Activated naive CD8-positive, alpha-beta T cell treated with anti-CD3 and anti-CD28 coated beads, Interleukin-2, amount 10 ng/mL, durations not matched to agents 7 days and 5 days (primary cell): Measurements from ENCODE around the gene SLC29A1. TPM values are rescaled to one million over a fixed set of nuclear protein-coding genes. Genes with fewer than 3 reads are reported as not detected.
"Not testable (repeated sequence)": the region's sequence is repeated elsewhere in the genome, so short reads cannot be mapped to it uniquely, and the experiment has no call there.

ENCODE experiments used
- ATAC-seq: fragments of 150-1000 bp; cut with Tn5 transposase; one replicate; pipeline ENCODE4 v1.10.0; 2021; ENCODE audit warnings: low read depth, moderate library complexity
- POLR2A ChIA-PET: fragments of 350-600 bp; sonication (Branson Sonifier 250); formaldehyde crosslinking; loops from one replicate; lab custom pipeline; 2021; ENCODE audit warnings: antibody characterized with exemption; lab: Charles Lee
- DNase-seq: peaks from one replicate; pipeline ENCODE4 v3.0.0; 2021
- H3K27ac Mint-ChIP-seq: one replicate; pipeline ENCODE4 v1.8.0; 2022; ENCODE audit warnings: mild to moderate bottlenecking, mixed read lengths
- H3K27me3 Mint-ChIP-seq: one replicate; pipeline ENCODE4 v1.8.0; 2022; ENCODE audit warnings: mild to moderate bottlenecking, moderate library complexity, mixed read lengths
- H3K36me3 Mint-ChIP-seq: one replicate; pipeline ENCODE4 v1.8.0; 2021; ENCODE audit warnings: mild to moderate bottlenecking, mixed read lengths
- H3K4me1 Mint-ChIP-seq: one replicate; pipeline ENCODE4 v1.8.0; 2021; ENCODE audit warnings: mixed read lengths
- H3K4me3 Mint-ChIP-seq: one replicate; pipeline ENCODE4 v1.8.0; 2022; ENCODE audit warnings: mild to moderate bottlenecking, moderate library complexity, mixed read lengths
- H3K9me3 Mint-ChIP-seq: one replicate; pipeline ENCODE4 v1.8.0; 2021; ENCODE audit warnings: mixed read lengths
- total RNA-seq, 2 experiments: library from RNA; stranded (reverse); gene quantifications; one replicate each; pipeline ENCODE4 v1.2.3, GENCODE V29; 2021

The SLC29A1 gene
- total RNA-seq: 10 to 100 TPM; 22.5 to 24.0 TPM

- peak; percentile 86 for DNase-seq
- Mint-ChIP-seq H3K9me3 (no peaks in the 10 kb centered on the region), H3K4me3 (peak within 1 kb of the TSS; percentile 83), H3K4me1 (peaks cover 40% of the 10 kb centered on the region), H3K36me3 (no peaks in the 10 kb centered on the region), H3K27ac (peak within 1 kb of the TSS; percentile 85), H3K27me3 (peaks cover 6% of the 10 kb centered on the region)
- POLR2A ChIA-PET: interaction anchor here (0.6 to 5.6 kb wide), 6 partner anchors 11 to 30 kb away, joined by 4 to 44 read pairs (median 6); partner anchors contain the start of gene HSP90AB1
- peak; percentile 79 for ATAC-seq
These were observed at the start of gene SLC29A1 for GRCh38 chr6:44223319-44224028. TSS of gene SLC29A1 (plus strand) at chr6:44223595. CDS start at chr6:44227314, 3,719 bp downstream.

- Mint-ChIP-seq H3K36me3 (no peaks in the 10 kb centered on the region), H3K4me3 (peak overlapping the region; percentile 74), H3K27me3 (peaks cover 21% of the 10 kb centered on the region), H3K9me3 (no peaks in the 10 kb centered on the region), H3K4me1 (peaks cover 16% of the 10 kb centered on the region), H3K27ac (no peak overlapping the region)
- ATAC-seq (no peak), DNase-seq (no peak)
- POLR2A ChIA-PET: interaction anchor here (1.6 to 2.2 kb wide), 2 partner anchors 71 to 80 kb away, joined by 5 to 16 read pairs; partner anchors contain the start of gene HSP90AB1
These were observed 47.1 kb upstream of the SLC29A1 start for GRCh38 chr6:44176130-44176761.

GRCh38 chr6:44176762-44177509 is 46.5 kb upstream of the SLC29A1 start:
- no peaks in the 10 kb centered on the region for H3K36me3 Mint-ChIP-seq
- H3K9me3 Mint-ChIP-seq: no peaks in the 10 kb centered on the region
- peaks cover 16% of the 10 kb centered on the region for H3K4me1 Mint-ChIP-seq
- peak overlapping the region; percentile 74 for H3K4me3 Mint-ChIP-seq
- peaks cover 20% of the 10 kb centered on the region for H3K27me3 Mint-ChIP-seq
- H3K27ac Mint-ChIP-seq: peak overlapping the region; percentile 73
- ATAC-seq (peak; percentile 61), DNase-seq (peak; percentile 63)
- POLR2A ChIA-PET: interaction anchor here (1.6 to 2.2 kb wide), 2 partner anchors 70 to 79 kb away, joined by 5 to 16 read pairs; partner anchors contain the start of gene HSP90AB1

GRCh38 chr6:44177691-44178423 is 45.5 kb upstream of the SLC29A1 start:
- Mint-ChIP-seq H3K4me3 (peak overlapping the region; percentile 74), H3K9me3 (no peaks in the 10 kb centered on the region), H3K27ac (no peak overlapping the region), H3K36me3 (no peaks in the 10 kb centered on the region), H3K4me1 (peaks cover 12% of the 10 kb centered on the region), H3K27me3 (peaks cover 14% of the 10 kb centered on the region)
- POLR2A ChIA-PET: interaction anchor here (0.6 to 2.2 kb wide), 3 partner anchors 43 to 79 kb away, joined by 4 to 16 read pairs (median 5); partner anchors contain the start of gene HSP90AB1
- ATAC-seq (no peak), DNase-seq (no peak)

- POLR2A ChIA-PET: interaction anchor here (0.6 kb wide), 1 partner anchor 781 kb away, joined by 6 read pairs; no protein-coding TSS in a partner anchor
- H3K4me3 Mint-ChIP-seq: no peak overlapping the region
- no peak for ATAC-seq
- DNase-seq: no peak
- H3K27me3 Mint-ChIP-seq: peaks cover 14% of the 10 kb centered on the region
- H3K9me3 Mint-ChIP-seq: no peaks in the 10 kb centered on the region
- H3K4me1 Mint-ChIP-seq: peaks cover 12% of the 10 kb centered on the region
- no peak overlapping the region for H3K27ac Mint-ChIP-seq
- H3K36me3 Mint-ChIP-seq: no peaks in the 10 kb centered on the region
These were observed 44.8 kb upstream of the SLC29A1 start for GRCh38 chr6:44178424-44179071.

GRCh38 chr6:44179072-44179536 is 44.3 kb upstream of the SLC29A1 start:
- ATAC-seq (no peak), DNase-seq (no peak)
- no peak overlapping the region for H3K27ac Mint-ChIP-seq
- H3K36me3 Mint-ChIP-seq: no peaks in the 10 kb centered on the region
- H3K4me3 Mint-ChIP-seq: no peak overlapping the region
- H3K27me3 Mint-ChIP-seq: peaks cover 14% of the 10 kb centered on the region
- no peaks in the 10 kb centered on the region for H3K9me3 Mint-ChIP-seq
- POLR2A ChIA-PET: interaction anchor here (0.6 kb wide), 1 partner anchor 782 kb away, joined by 6 read pairs; no protein-coding TSS in a partner anchor
- H3K4me1 Mint-ChIP-seq: peaks cover 12% of the 10 kb centered on the region

GRCh38 chr6:44179648-44180047 is 43.7 kb upstream of the SLC29A1 start:
- Mint-ChIP-seq H3K4me3 (no peak overlapping the region), H3K27me3 (peaks cover 11% of the 10 kb centered on the region), H3K4me1 (peaks cover 12% of the 10 kb centered on the region), H3K9me3 (no peaks in the 10 kb centered on the region), H3K36me3 (no peaks in the 10 kb centered on the region), H3K27ac (no peak overlapping the region)
- no peak for ATAC-seq
- DNase-seq: no peak
- POLR2A ChIA-PET: no interaction called here

GRCh38 chr6:44180406-44180805 is 43.0 kb upstream of the SLC29A1 start:
- DNase-seq (no peak), ATAC-seq (peak; percentile 9)
- Mint-ChIP-seq H3K4me3 (no peak overlapping the region), H3K36me3 (no peaks in the 10 kb centered on the region), H3K9me3 (no peaks in the 10 kb centered on the region), H3K4me1 (peaks cover 14% of the 10 kb centered on the region), H3K27ac (no peak overlapping the region), H3K27me3 (peaks cover 7% of the 10 kb centered on the region)
- POLR2A ChIA-PET: no interaction called here

- ATAC-seq: peak; percentile 10
- Mint-ChIP-seq H3K4me1 (peaks cover 17% of the 10 kb centered on the region), H3K4me3 (no peak overlapping the region), H3K27ac (no peak overlapping the region), H3K36me3 (no peaks in the 10 kb centered on the region), H3K9me3 (no peaks in the 10 kb centered on the region), H3K27me3 (peaks cover 7% of the 10 kb centered on the region)
- no peak for DNase-seq
- POLR2A ChIA-PET: no interaction called here
These were observed 42.5 kb upstream of the SLC29A1 start for GRCh38 chr6:44180886-44181285.

- H3K9me3 Mint-ChIP-seq, ATAC-seq, H3K36me3 Mint-ChIP-seq, DNase-seq, H3K4me3 Mint-ChIP-seq, H3K27me3 Mint-ChIP-seq, H3K27ac Mint-ChIP-seq, POLR2A ChIA-PET: not testable (repeated sequence)
- H3K4me1 Mint-ChIP-seq: peaks cover 17% of the 10 kb centered on the region
These were observed 41.6 kb upstream of the SLC29A1 start for GRCh38 chr6:44181784-44182183.

- H3K36me3 Mint-ChIP-seq: no peaks in the 10 kb centered on the region
- H3K4me3 Mint-ChIP-seq: no peak overlapping the region
- H3K9me3 Mint-ChIP-seq: no peaks in the 10 kb centered on the region
- POLR2A ChIA-PET: no interaction called here
- no peak for ATAC-seq
- no peak for DNase-seq
- H3K4me1 Mint-ChIP-seq: peaks cover 9% of the 10 kb centered on the region
- peaks cover 5% of the 10 kb centered on the region for H3K27me3 Mint-ChIP-seq
- no peak overlapping the region for H3K27ac Mint-ChIP-seq
These were observed 40.4 kb upstream of the SLC29A1 start for GRCh38 chr6:44182911-44183390.

- Mint-ChIP-seq H3K27ac (no peak overlapping the region), H3K36me3 (no peaks in the 10 kb centered on the region), H3K4me1 (peaks cover 9% of the 10 kb centered on the region), H3K4me3 (no peak overlapping the region), H3K27me3 (peaks cover 5% of the 10 kb centered on the region), H3K9me3 (no peaks in the 10 kb centered on the region)
- POLR2A ChIA-PET: no interaction called here
- DNase-seq: no peak
- ATAC-seq: no peak
These were observed 39.6 kb upstream of the SLC29A1 start for GRCh38 chr6:44183783-44184182.
